ENCODE measurements around the gene DYNC1LI2.
"Not testable (repeated sequence)": the region's sequence is repeated elsewhere in the genome, so short reads cannot be mapped to it uniquely, and the experiment has no call there.

Gene DYNC1LI2

GRCh38 chr16:66695935-66696668 lies 55.3 kb downstream of the DYNC1LI2 start:
- DNase-seq: no peak

GRCh38 chr16:66695471-66695934 lies 55.9 kb downstream of the DYNC1LI2 start:
- DNase-seq: no peak

DNA sequence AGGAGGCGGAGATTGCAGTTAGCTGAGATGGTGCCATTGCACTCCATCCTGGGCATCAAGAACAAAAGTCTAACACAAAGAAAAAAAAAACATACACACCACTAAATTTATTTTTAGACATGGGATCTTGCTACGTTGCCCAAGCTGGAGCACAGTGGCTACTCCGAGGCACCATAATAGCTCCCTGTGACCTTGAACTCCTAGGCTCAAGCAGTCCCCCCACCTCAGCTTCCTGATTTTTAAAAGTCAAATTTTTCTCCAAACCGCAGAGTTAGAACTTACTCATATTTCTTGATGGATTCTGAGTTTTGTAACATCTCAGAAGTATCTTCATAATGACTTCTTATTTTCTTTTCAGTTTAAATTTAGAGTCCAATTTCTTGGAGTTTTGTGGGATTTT lies 58.3 kb downstream of the DYNC1LI2 start:
- DNase-seq: peak; percentile 17 to 28

DNA sequence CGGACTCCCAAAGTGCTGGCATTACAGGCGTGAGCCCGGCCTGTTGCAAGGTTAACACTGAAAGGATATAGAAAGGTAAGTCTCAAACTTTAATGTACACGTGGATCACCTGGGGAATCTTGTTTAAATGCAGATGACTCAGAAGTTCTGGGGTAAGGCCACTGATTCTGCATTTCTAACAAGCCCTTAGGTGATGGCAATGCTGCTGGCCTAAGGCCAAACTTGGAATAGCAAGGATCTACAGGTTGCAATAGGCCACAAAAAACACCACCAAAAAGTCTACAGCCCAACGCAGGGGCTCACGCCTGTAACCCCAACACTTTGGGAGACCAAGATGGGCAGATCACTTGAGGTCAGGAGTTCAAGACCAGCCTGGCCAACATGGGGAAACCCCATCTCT lies 59.1 kb downstream of the DYNC1LI2 start:
- DNase-seq: no peak

- DNase-seq: no peak
Measured at GRCh38 chr16:66691234-66691633, 60.2 kb downstream of the DYNC1LI2 start.

- no peak for DNase-seq
Measured at GRCh38 chr16:66690106-66690847, 61.1 kb downstream of the DYNC1LI2 start.

DNA sequence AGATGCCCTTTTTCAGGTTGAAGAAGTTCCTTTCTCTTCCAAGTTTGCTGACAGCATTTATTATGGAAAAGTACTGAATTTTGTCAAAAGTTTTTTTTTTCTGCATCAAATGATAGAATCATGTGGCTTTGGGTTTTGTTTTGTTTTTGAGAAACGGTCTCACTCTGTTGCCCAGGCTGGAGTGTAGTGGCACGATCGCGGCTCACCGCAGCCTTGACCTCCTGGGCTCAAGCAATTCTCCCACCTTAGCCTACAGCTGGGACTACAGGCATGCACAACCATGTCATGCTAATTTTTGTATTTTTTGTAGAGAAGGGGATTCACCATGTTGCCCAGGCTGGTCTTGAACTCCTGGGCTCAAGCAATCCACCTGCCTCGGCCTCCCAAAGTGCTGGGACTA lies 62.1 kb downstream of the DYNC1LI2 start:
- no peak for DNase-seq

GRCh38 chr16:66687906-66688625 lies 63.3 kb downstream of the DYNC1LI2 start:
- no peak for DNase-seq

DNA sequence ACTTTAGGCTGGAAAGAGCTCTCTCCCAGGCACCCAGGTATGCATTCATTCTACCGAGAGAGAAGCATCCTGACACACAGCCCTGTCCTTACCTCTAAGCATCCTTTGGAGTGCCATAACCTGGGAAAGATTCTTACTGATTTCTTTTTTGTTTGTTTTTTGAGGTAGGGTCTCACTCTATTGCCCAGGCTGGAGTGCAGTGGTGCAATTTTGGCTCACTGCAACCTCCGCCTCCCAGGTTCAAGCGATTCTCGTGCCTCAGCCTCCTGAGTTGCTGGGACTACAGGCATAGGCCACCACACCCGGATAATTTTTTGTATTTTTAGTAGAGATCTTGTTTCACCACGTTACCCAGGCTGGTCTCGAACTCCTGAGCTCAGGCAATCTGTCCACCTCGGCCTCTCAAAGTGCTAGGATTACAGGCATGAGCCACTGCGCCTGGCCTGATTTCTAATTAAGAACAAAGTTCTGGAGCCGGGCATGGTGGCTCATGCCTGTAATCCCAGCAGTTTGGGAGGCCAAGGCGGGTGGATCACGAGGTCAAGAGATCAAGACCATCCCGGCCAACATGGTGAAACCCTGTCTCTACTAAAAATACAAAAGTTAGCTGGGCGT lies 65.8 kb downstream of the DYNC1LI2 start:
- DNase-seq: not testable (repeated sequence)

DNA sequence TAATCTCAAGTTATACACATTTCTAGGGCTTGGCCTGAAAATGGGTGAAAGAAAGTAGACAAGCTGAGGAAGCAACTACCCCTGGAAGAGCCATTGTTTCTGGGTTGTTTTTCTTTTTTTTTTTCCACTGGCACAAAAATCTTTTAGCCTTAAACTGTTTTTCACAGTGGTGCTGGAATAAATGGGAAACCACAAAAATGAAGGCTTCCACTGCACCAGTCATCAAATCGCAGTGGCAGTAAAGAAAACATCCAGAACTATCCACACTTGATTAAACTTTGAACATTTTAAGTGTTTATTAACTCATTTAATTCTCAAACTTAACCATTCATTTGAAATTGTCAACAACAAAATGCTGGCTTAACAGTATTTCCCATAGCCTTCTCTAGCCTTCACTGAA lies 69.1 kb downstream of the DYNC1LI2 start:
- no peak for DNase-seq

DNA sequence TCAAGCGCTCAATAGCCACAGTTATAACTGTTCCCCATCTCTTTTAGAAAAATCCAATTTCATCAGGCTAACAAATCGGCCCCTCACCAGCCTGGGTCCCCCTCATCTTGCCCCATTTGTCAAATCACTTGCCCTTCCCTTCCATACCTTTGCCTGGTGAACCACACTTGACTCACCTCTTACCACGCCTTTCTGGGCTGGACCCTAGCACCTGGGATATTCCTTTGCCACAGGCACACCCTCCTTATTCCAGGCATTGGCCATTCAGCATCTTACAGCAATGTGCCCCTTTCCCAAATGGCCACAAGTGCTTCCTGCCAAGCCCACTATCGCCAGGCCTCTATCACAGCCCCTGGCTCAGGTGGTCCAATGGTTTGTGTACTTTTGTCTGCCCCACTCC lies 69.7 kb downstream of the DYNC1LI2 start:
- no peak for DNase-seq

GRCh38 chr16:66678337-66678736 lies 73.1 kb downstream of the DYNC1LI2 start:
- DNase-seq: no peak

DNA sequence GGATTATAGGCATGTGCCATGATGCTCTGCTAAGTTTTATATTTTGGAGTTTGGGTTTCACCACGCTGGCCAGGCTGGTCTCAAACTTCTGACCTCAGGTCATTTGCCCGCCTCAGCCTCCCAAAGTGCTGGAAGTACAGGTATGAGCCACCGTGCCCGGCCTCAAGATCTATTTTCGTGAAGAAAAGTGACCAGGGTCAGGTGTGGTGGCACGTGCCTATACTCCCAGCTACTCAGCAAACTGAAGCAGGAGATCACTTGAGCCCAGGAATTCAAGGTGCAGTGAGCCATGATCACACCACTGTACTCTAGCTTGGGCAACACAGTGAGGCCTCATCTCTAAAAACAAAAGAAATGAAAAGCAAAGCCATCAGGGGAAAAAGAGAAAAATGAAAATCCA lies 73.6 kb downstream of the DYNC1LI2 start:
- DNase-seq: no peak

DNA sequence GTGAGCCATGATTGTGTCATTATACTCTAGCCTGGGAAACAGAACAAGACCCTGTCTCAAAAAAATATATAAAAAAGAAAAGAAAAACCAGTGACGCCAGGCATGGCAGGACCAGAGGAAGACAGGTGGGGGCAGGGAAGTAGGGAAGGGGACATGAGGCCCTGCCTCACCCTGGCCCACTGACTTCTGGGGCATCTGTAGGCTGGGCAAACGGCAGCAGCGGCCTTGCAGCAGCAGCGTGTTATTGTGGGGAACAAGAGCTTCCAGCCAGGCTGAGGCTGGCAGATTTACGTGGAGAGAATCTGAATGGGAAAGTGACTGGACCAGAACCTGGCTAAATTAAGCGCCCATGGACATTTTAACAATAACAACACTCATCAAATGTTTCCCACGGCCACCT lies 74.2 kb downstream of the DYNC1LI2 start:
- no peak for DNase-seq

- DNase-seq: no peak
Measured at GRCh38 chr16:66676599-66676998, 74.8 kb downstream of the DYNC1LI2 start.

DNA sequence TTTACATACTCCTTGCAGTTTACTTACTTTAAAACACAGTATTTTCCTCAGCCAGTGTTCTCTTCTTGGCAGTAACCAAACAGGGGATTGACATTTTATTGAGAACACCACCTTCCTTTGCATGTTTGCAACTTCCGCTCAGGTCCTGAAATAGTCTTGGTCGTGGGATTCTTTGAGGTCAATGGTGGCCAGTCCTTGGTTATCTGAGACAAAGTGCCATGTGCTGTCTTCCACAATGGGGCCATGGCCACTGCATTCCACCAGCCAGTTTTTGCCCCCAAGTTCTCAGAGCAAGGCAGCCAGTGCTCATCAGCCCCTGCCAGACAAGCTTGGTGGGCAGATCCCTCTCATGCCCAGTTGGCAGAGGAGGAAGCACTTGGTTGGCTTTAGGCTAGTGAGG lies 77.7 kb downstream of the DYNC1LI2 start:
- DNase-seq: no peak

Measured in inflammatory macrophage treated with lipopolysaccharide for 1 hour (primary cell).